Body of pancreas (tissue), 4 donors: ENCODE measurements around the gene RIC3. TPM values are rescaled to one million over a fixed set of nuclear protein-coding genes. Genes with fewer than 3 reads are reported as not detected.

Source experiments
- ATAC-seq: fragments of 150-250 bp; one replicate; pipeline ENCODE4 v1.9.1; 2016
- DNase-seq, 4 donors: peaks; one replicate each; pipeline ENCODE4 v3.0.0-alpha.2; 2019
- H3K27ac ChIP-seq, 4 donors: fragments of 200-600 bp; sonication (generic); 1 replicate in 3 of 4; 2 replicates in 1 of 4; pipeline versions ENCODE4 v1.5.1 to v1.6.1; 2016 to 2019; ENCODE audit warnings: mild to moderate bottlenecking in 1 of 4, mixed read lengths in 1 of 4, moderate library complexity in 1 of 4
- H3K27me3 ChIP-seq, 2 donors: fragments of 200-600 bp; sonication (generic); one replicate each; pipeline ENCODE4 v1.6.0; 2016; ENCODE audit warnings: mild to moderate bottlenecking in 1 of 2
- H3K36me3 ChIP-seq, 2 donors: fragments of 200-600 bp; sonication (generic); replicated peaks in 1 of 2; 2 replicates each; pipeline ENCODE4 v1.5.1; 2016; ENCODE audit warnings: low read depth in 2 of 2; ENCODE audit not compliant: insufficient read depth in 1 of 2
- H3K4me1 ChIP-seq: fragments of 200-600 bp; sonication (generic); one replicate; pipeline ENCODE4 v1.6.0; 2016
- H3K4me3 ChIP-seq, 2 donors: fragments of 200-600 bp; sonication (generic); 1 replicate in 1 of 2; 2 replicates in 1 of 2; pipeline ENCODE4 v1.5.1; 2016 to 2019
- H3K9me3 ChIP-seq, 3 donors: fragments of 200-600 bp; sonication (generic); 1 replicate in 2 of 3; 2 replicates in 1 of 3; pipeline ENCODE4 v1.5.1; 2016
- POLR2A ChIP-seq, 3 donors: fragments of 450-650 bp; IDR thresholded peaks; one replicate each; pipeline ENCODE4 v1.6.1; 2016; ENCODE audit warnings: antibody characterized with exemption in 3 of 3, mild to moderate bottlenecking in 2 of 3
- WGBS, 2 donors: methylation state at CpG; one replicate each; pipeline ENCODE4 v1.1.5; 2017; 5-methylcytosine and 5-hydroxymethylcytosine counted together
- intact Hi-C: fragments of 100-400 bp; cut with DNase I; formaldehyde crosslinking; loops from one replicate; pipeline ENCODE4 v1.15.1; 2023
- total RNA-seq, 2 donors: library from RNA; depleted of rRNA; stranded (reverse); fragments of >200 nt; gene quantifications; one replicate each; pipeline ENCODE4 v1.1.0, GENCODE V29; 2016
- TF ChIP-seq, protein P1 (sequence below), 7 experiments: fragments of 450-650 bp in 4 of 7; fragments of 200-600 bp in 3 of 7; sonication (generic) in 3 of 7; IDR thresholded peaks; one replicate each; pipeline ENCODE4 v1.5.1; 2016 to 2019; ENCODE audit warnings: antibody characterized with exemption in 7 of 7

Gene RIC3
- total RNA-seq, 2 donors from 2014 or later, result 40.0 to 44.5 TPM

DNA sequence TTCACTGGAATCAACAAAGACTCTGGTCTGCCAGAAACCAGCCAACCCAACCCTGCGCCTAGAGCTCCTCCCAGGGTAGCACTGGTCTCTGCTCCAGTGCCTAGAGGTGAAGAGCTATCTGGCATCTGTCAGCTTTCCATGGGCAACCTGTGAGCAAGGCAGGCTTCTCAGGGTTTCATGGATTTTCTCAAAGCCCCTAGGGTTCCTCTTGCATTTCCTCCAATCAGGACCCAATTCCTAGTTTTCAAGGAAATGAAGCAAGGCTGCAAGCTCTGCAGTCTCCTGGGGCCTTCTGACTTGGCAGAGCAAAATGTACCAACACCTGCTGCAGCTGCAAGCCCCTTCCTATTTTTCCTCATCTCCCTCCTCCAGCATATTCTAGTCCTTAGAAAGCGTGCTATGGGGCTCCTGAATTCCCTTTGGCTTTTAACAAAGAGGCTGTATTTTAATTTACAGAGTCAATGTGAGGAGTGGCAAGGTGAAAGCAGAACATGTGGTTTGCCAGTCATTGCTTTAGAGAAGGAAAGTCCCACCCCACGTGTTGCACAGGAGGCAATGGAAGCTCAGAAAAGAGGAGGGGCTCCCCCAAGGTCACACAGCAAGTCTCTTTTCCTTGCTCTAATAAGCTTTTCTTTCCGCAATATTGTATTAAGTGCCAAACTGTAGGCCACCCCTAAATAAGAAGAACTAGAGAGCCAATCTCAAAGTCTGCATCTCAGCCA is 33.0 kb upstream of the RIC3 start:
- WGBS, 2 donors, result 68 to 74% methylated on average over 4 of the region's 4 CpGs
- H3K4me1 ChIP-seq, result peaks cover 8% of the 10 kb centered on the region
- H3K27ac ChIP-seq, result no peak overlapping the region
- H3K4me3 ChIP-seq, result no peak overlapping the region
- DNase-seq (no peak), ATAC-seq (no peak)
- TF ChIP-seq POLR2A (IDR thresholded peaks at IDR 0.05), result no peak
- TF ChIP-seq, protein P1, sequence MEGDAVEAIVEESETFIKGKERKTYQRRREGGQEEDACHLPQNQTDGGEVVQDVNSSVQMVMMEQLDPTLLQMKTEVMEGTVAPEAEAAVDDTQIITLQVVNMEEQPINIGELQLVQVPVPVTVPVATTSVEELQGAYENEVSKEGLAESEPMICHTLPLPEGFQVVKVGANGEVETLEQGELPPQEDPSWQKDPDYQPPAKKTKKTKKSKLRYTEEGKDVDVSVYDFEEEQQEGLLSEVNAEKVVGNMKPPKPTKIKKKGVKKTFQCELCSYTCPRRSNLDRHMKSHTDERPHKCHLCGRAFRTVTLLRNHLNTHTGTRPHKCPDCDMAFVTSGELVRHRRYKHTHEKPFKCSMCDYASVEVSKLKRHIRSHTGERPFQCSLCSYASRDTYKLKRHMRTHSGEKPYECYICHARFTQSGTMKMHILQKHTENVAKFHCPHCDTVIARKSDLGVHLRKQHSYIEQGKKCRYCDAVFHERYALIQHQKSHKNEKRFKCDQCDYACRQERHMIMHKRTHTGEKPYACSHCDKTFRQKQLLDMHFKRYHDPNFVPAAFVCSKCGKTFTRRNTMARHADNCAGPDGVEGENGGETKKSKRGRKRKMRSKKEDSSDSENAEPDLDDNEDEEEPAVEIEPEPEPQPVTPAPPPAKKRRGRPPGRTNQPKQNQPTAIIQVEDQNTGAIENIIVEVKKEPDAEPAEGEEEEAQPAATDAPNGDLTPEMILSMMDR (IDR thresholded peaks at IDR 0.05), result no peak
- H3K36me3 ChIP-seq, result no peaks in the 10 kb centered on the region
- H3K27me3 ChIP-seq, result no peaks in the 10 kb centered on the region
- H3K9me3 ChIP-seq, result no peaks in the 10 kb centered on the region
- intact Hi-C loops, result no loop called here

DNA sequence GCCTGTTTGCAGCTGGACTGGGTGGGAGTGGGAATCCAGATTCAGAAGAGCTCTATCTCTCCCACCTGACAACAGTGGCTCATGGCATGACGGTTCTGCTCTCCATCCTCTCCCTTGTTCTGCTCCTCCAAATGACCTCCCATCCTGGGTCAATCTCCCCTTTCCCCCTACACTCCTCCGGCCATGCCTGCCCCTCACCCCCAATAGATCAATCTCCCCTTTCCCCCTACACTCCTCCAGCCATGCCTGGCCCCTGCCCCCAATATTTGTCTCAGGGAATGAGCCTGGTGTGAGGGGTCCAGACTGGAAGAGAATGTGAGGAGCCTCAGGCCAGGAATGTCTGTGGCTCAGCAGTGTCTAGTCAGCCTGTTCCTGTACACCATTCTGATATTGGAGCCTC is 30.9 kb upstream of the RIC3 start:
- Histone ChIP-seq H3K36me3 (no peaks in the 10 kb centered on the region), H3K27me3 (no peaks in the 10 kb centered on the region), H3K4me3 (no peak overlapping the region), H3K4me1 (no peaks in the 10 kb centered on the region), H3K9me3 (no peaks in the 10 kb centered on the region), H3K27ac (no peak overlapping the region)
- DNase-seq, result no peak
- intact Hi-C loops, result no loop called here
- no peak for ATAC-seq
- 71 to 75% methylated on average over 2 of the region's 2 CpGs for WGBS, 2 donors
- TF ChIP-seq POLR2A (IDR thresholded peaks at IDR 0.05), result no peak
- TF ChIP-seq, protein P1 (IDR thresholded peaks at IDR 0.05), result no peak

DNA sequence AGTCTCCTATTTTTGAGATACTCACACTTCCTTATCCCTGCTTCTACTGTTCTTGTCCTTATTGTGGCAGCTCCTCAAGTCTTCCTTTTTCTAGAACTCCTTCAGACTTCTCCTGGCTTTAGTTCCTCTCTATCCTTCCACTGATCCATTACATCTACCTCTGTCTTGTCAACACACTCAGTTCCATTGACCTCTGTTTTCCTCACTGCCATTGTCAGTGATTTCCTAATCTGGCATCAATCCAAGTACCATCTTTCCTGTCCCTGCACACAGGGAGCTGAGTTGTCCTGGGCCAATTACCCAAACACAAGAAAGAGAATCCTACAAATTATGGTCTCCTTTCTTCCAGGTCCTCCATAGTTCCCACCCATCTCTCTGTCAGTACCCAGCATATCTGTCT is 27.9 kb upstream of the RIC3 start:
- Histone ChIP-seq H3K36me3 (no peaks in the 10 kb centered on the region), H3K9me3 (no peaks in the 10 kb centered on the region), H3K27me3 (no peaks in the 10 kb centered on the region), H3K27ac (no peak overlapping the region), H3K4me1 (no peaks in the 10 kb centered on the region), H3K4me3 (no peak overlapping the region)
- DNase-seq (no peak), ATAC-seq (no peak)
- TF ChIP-seq, protein P1 (IDR thresholded peaks at IDR 0.05), result no peak
- TF ChIP-seq POLR2A (IDR thresholded peaks at IDR 0.05), result no peak
- intact Hi-C loops, result no loop called here

DNA sequence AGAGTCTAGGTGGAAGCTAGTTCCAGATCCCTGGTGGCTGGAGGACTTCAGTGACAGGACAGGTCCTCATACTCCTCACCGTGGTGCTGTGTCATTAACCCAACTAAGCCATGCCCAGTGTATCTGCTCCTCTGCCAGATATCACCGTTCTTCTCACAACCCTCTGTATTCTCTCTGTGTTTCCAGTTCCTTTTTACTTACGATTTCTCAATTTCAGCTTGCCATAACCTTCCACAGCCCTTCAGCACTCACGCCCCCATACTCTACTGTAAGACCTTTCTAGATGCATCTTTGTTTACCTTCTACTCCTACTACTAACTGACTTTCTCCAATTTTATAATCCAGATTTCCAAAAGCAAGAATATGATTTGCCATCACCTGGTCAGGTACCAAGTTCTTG is 26.1 kb upstream of the RIC3 start:
- no peaks in the 10 kb centered on the region for H3K36me3 ChIP-seq
- WGBS, 2 donors, result 39 to 55% methylated on average over 4 of the region's 4 CpGs
- intact Hi-C loops, result no loop called here

More for the DNA sequence above, 26.1 kb upstream of the RIC3 start:
- DNase-seq (no peak), ATAC-seq (no peak)
- H3K4me1 ChIP-seq, result no peaks in the 10 kb centered on the region
- no peak overlapping the region for H3K27ac ChIP-seq
- no peak for TF ChIP-seq POLR2A (IDR thresholded peaks at IDR 0.05)
- TF ChIP-seq, protein P1 (IDR thresholded peaks at IDR 0.05), result no peak
- no peaks in the 10 kb centered on the region for H3K9me3 ChIP-seq
- no peaks in the 10 kb centered on the region for H3K27me3 ChIP-seq
- no peak overlapping the region for H3K4me3 ChIP-seq
